Subcutaneous abdominal adipose tissue (tissue), 5 donors: ENCODE measurements around the gene HSPA12A.

Experiments
- H3K27ac ChIP-seq: one replicate; pipeline ENCODE4 v1.7.0; 2013; ENCODE audit warnings: low read depth, mild to moderate bottlenecking, inconsistent platforms, low read length, moderate library complexity
- H3K27me3 ChIP-seq, 5 donors: one replicate each; pipeline ENCODE4 v1.7.0; 2013; ENCODE audit warnings: low read length in 5 of 5, inconsistent platforms in 1 of 5; ENCODE audit not compliant: control insufficient read depth in 5 of 5, insufficient read depth in 4 of 5
- H3K36me3 ChIP-seq, 5 donors: one replicate each; pipeline ENCODE4 v1.7.0; 2013; ENCODE audit warnings: low read length in 5 of 5; ENCODE audit not compliant: control insufficient read depth in 5 of 5, insufficient read depth in 5 of 5
- H3K4me1 ChIP-seq, 5 donors: one replicate each; pipeline ENCODE4 v1.7.0; 2013; ENCODE audit warnings: low read length in 5 of 5, mild to moderate bottlenecking in 3 of 5, moderate library complexity in 1 of 5; ENCODE audit not compliant: control insufficient read depth in 5 of 5, insufficient read depth in 5 of 5
- H3K4me3 ChIP-seq, 5 donors: one replicate each; pipeline ENCODE4 v1.7.0; 2013; ENCODE audit warnings: low read length in 5 of 5, low read depth in 1 of 5
- H3K9ac ChIP-seq, 5 donors: one replicate each; pipeline ENCODE4 v1.7.0; 2013; ENCODE audit warnings: low read length in 5 of 5, mild to moderate bottlenecking in 4 of 5, moderate library complexity in 3 of 5
- H3K9me3 ChIP-seq, 5 donors: one replicate each; pipeline ENCODE4 v1.7.0; 2013; ENCODE audit warnings: low read length in 5 of 5; ENCODE audit not compliant: control insufficient read depth in 5 of 5
- donor health status: healthy.
- donor health status: healthy.
- donor health status: healthy.
- donor health status: healthy.
- donor health status: healthy.

Gene HSPA12A

DNA sequence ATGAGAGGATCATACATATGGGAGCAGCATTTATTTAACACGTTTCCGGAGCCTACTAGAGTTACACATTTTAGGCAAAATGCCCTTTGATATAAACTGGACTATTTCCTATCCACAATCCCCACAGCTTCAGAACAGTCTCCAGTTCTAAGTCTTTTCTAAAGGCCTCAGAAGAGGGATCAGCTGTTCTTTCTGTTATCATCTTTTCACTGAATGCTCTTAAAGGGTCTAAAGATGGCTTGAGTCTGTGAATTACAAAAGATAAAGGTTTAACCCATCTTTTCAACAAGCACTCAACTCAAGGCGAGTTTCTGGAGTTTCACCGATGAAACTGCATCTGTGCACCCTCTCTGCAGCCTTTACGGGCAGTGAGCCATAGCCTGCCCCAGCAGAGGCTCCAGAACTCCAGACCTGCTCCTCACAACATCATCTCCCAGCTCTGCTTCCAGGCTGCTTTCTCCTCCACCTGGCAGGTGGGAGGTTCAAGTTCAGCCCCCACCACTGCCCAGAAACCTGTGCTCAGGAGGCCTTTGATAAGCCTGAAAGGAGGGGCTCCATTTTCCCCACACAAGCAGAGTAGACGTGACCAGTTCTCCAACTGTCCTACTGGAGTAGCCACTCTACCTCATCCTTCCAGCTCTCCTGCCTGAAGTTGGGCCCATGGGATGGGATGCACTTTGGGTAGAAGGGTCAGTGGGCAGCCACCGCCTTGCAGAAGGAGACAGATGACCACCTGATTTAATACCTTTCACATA, 53.4 kb downstream of the HSPA12A start:
- H3K36me3 ChIP-seq, result peaks cover 0 to 25% (median 20%) of the 10 kb centered on the region in 5 donors
- no peaks in the 10 kb centered on the region for H3K27me3 ChIP-seq
- H3K9me3 ChIP-seq, result no peaks in the 10 kb centered on the region
- H3K27ac ChIP-seq, result peak overlapping the region; percentile 3
- peak overlapping the region in 1 of 5 donors; percentile 19 for H3K4me3 ChIP-seq
- H3K4me1 ChIP-seq, result peaks cover 2 to 46% (median 40%) of the 10 kb centered on the region in 5 donors
- H3K9ac ChIP-seq, result no peak overlapping the region

- Histone ChIP-seq H3K9me3 (no peaks in the 10 kb centered on the region), H3K27ac (peak overlapping the region; percentile 3), H3K4me3 (peak overlapping the region in 3 of 5 donors; percentile 1 to 32 (median 19)), H3K27me3 (no peaks in the 10 kb centered on the region), H3K9ac (peak overlapping the region in 1 of 5 donors; percentile 37), H3K4me1 (peaks cover 2 to 46% (median 40%) of the 10 kb centered on the region in 5 donors), H3K36me3 (peaks cover 0 to 30% (median 26%) of the 10 kb centered on the region in 5 donors)
Measured at GRCh38 chr10:116688241-116688711, 54.1 kb downstream of the HSPA12A start.

DNA sequence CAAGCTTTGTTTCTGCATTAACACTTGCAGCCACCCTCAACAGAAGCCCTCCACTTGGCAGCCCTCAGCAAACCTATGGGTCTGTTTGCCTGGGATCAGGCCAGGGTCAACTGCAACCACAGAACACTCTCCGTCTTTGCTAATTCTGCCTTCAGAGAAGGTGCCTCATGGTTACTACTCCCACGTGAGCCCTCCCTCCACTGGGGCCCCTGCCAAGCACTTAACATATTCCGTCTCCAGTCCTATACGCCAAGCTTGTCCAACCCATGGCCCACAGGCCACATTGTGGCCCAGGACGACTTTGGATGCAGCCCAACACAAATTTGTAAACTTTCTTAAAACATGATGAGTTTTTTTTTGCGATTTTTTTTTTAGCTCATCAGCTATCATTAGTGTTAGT, 54.7 kb downstream of the HSPA12A start:
- Histone ChIP-seq H3K9me3 (no peaks in the 10 kb centered on the region), H3K4me1 (peaks cover 2 to 44% (median 40%) of the 10 kb centered on the region in 5 donors), H3K27ac (no peak overlapping the region), H3K9ac (no peak overlapping the region), H3K4me3 (no peak overlapping the region), H3K27me3 (no peaks in the 10 kb centered on the region), H3K36me3 (peaks cover 0 to 26% (median 21%) of the 10 kb centered on the region in 5 donors)

- Histone ChIP-seq H3K27me3 (no peaks in the 10 kb centered on the region), H3K4me3 (no peak overlapping the region), H3K9ac (no peak overlapping the region), H3K9me3 (no peaks in the 10 kb centered on the region), H3K36me3 (peaks cover under 1 to 28% (median 22%) of the 10 kb centered on the region in 5 donors), H3K27ac (no peak overlapping the region), H3K4me1 (peaks cover 2 to 40% (median 34%) of the 10 kb centered on the region in 5 donors)
Measured at GRCh38 chr10:116686632-116687031, 55.7 kb downstream of the HSPA12A start.

GRCh38 chr10:116685807-116686206, 56.6 kb downstream of the HSPA12A start:
- H3K9ac ChIP-seq, result no peak overlapping the region
- no peak overlapping the region for H3K4me3 ChIP-seq
- H3K27ac ChIP-seq, result no peak overlapping the region
- H3K27me3 ChIP-seq, result no peaks in the 10 kb centered on the region
- H3K4me1 ChIP-seq, result peaks cover 2 to 32% (median 26%) of the 10 kb centered on the region in 5 donors
- no peaks in the 10 kb centered on the region for H3K9me3 ChIP-seq
- peaks cover 4 to 36% (median 29%) of the 10 kb centered on the region in 5 donors for H3K36me3 ChIP-seq

DNA sequence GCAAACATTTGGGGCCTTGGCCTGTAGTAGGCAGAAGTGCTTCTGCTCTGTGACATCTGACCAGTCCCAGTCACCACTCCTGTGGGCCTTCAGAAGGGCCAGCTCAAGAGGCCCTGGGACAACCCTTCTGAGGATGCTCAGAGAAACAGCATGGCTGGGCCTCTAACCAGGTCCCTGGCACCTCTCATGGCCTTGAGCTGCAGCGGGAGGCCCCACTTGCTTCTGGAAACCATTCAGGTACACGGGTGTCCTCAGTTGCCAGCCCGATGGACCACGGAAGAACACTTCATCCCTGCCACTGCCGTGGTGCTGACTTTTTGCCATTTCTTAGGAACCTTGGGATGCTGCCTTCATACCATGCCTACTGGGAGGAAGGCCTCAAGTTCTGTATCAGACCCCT, 57.6 kb downstream of the HSPA12A start:
- Histone ChIP-seq H3K9ac (no peak overlapping the region), H3K27ac (no peak overlapping the region), H3K4me3 (no peak overlapping the region), H3K4me1 (peaks cover 2 to 26% (median 22%) of the 10 kb centered on the region in 5 donors), H3K27me3 (no peaks in the 10 kb centered on the region), H3K36me3 (peaks cover 4 to 37% (median 34%) of the 10 kb centered on the region in 5 donors), H3K9me3 (no peaks in the 10 kb centered on the region)

DNA sequence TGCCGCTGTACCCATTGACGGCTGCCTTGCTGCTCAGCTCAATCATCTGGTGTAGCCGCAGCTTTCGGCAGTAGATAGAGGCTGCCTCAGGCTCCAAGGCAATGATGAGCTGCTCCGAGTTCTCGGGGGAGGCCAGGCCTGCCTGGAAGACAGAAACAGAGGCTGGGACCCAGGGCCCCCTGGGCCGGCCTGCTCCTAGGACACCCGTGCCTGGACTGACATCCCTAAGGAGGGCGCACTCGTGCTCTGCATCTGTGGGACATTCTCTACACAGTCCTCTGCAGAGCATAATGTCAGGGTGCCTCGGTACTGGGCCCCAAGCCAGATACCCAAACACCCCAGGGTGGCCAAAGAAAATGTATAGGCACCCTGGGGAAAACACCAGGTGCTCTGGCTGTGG, 58.5 kb downstream of the HSPA12A start:
- Histone ChIP-seq H3K27me3 (no peaks in the 10 kb centered on the region), H3K4me3 (no peak overlapping the region), H3K36me3 (peaks cover 7 to 47% (median 43%) of the 10 kb centered on the region in 5 donors), H3K27ac (no peak overlapping the region), H3K9ac (no peak overlapping the region), H3K4me1 (peaks cover 2 to 19% (median 15%) of the 10 kb centered on the region in 5 donors), H3K9me3 (no peaks in the 10 kb centered on the region)

GRCh38 chr10:116683166-116683565, 59.2 kb downstream of the HSPA12A start:
- peaks cover 2 to 13% (median 9%) of the 10 kb centered on the region in 5 donors for H3K4me1 ChIP-seq
- peaks cover 7 to 47% (median 43%) of the 10 kb centered on the region in 5 donors for H3K36me3 ChIP-seq
- no peak overlapping the region for H3K27ac ChIP-seq
- H3K27me3 ChIP-seq, result no peaks in the 10 kb centered on the region
- H3K9ac ChIP-seq, result no peak overlapping the region
- no peak overlapping the region for H3K4me3 ChIP-seq
- H3K9me3 ChIP-seq, result no peaks in the 10 kb centered on the region

GRCh38 chr10:116679351-116679750, 63.0 kb downstream of the HSPA12A start:
- peaks cover 0 to 6% (median 5%) of the 10 kb centered on the region in 5 donors for H3K4me1 ChIP-seq
- peaks cover 13 to 66% (median 62%) of the 10 kb centered on the region in 5 donors for H3K36me3 ChIP-seq
- no peak overlapping the region for H3K27ac ChIP-seq
- H3K27me3 ChIP-seq, result no peaks in the 10 kb centered on the region
- no peak overlapping the region for H3K4me3 ChIP-seq
- H3K9me3 ChIP-seq, result no peaks in the 10 kb centered on the region
- H3K9ac ChIP-seq, result no peak overlapping the region

DNA sequence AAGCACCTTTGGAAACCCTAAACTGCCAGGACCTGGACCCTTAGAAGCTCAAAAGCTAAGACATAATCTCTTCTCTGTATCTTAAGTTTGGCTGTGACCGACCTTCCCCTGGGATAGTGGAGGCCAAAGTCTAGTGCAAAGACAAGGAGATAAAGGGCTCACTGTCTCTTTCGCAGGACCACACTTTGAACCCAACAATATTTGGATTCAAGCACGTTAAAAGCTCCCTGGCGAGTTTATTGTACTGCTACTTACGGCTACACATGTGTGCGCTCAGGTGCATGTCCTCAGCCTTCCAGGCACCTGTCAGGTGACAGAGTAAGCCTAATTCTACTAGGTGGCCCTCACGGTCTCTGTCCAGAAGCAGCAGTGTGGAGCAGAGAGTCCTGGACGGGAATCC, 65.7 kb downstream of the HSPA12A start:
- no peaks in the 10 kb centered on the region for H3K27me3 ChIP-seq
- no peaks in the 10 kb centered on the region for H3K4me1 ChIP-seq
- no peak overlapping the region for H3K27ac ChIP-seq
- no peak overlapping the region for H3K9ac ChIP-seq
- no peaks in the 10 kb centered on the region for H3K9me3 ChIP-seq
- no peak overlapping the region for H3K4me3 ChIP-seq
- H3K36me3 ChIP-seq, result peaks cover 28 to 82% (median 77%) of the 10 kb centered on the region in 5 donors
